HEK293T (cell line): ENCODE results near the gene LRRC18.

Source experiments
- CTCF ChIA-PET: fragments of 350-600 bp; formaldehyde crosslinking; extraction: SDS; loops from one replicate; lab custom pipeline; 2021; ENCODE audit warnings: antibody characterized with exemption, inconsistent platforms; lab: Yijun Ruan, JAX
- POLR2A ChIA-PET: fragments of 350-600 bp; formaldehyde crosslinking; extraction: SDS; loops from one replicate; lab custom pipeline; 2020; ENCODE audit warnings: antibody characterized with exemption, inconsistent platforms; lab: Yijun Ruan, JAX
- DNase-seq: peaks from one replicate; pipeline ENCODE4 v3.0.0; 2012; ENCODE audit warnings: mixed read lengths; ENCODE audit errors: extremely low spot score
- ARNT ChIP-seq: fragments of 450-650 bp; IDR thresholded peaks from 2 replicates; pipeline ENCODE4 v1.6.1; 2017; ENCODE audit warnings: mild to moderate bottlenecking
- BHLHE40 ChIP-seq: fragments of 450-650 bp; IDR thresholded peaks from 2 replicates; pipeline ENCODE4 v1.6.1; 2016; ENCODE audit warnings: mild to moderate bottlenecking, moderate library complexity, borderline replicate concordance
- CTBP1 ChIP-seq: fragments of 450-650 bp; IDR thresholded peaks from 2 replicates; pipeline ENCODE4 v1.6.1; 2016; ENCODE audit warnings: borderline replicate concordance
- ELF4 ChIP-seq: fragments of 450-650 bp; IDR thresholded peaks from 2 replicates; pipeline ENCODE4 v1.6.1; 2017; ENCODE audit warnings: antibody characterized with exemption
- FOXA1 ChIP-seq: fragments of 450-650 bp; IDR thresholded peaks from 2 replicates; pipeline ENCODE4 v1.6.1; 2016; ENCODE audit warnings: mild to moderate bottlenecking
- FOXK2 ChIP-seq: fragments of 450-650 bp; IDR thresholded peaks from 2 replicates; pipeline ENCODE4 v1.6.1; 2016; ENCODE audit warnings: mild to moderate bottlenecking
- FOXM1 ChIP-seq: fragments of 450-650 bp; IDR thresholded peaks from 2 replicates; pipeline ENCODE4 v1.6.1; 2017; ENCODE audit warnings: mild to moderate bottlenecking, borderline replicate concordance
- HDGF ChIP-seq: fragments of 450-650 bp; IDR thresholded peaks from 2 replicates; pipeline ENCODE4 v1.6.1; 2017; ENCODE audit warnings: antibody characterized with exemption, borderline replicate concordance
- L3MBTL2 ChIP-seq: fragments of 450-650 bp; conservative IDR thresholded peaks from 2 replicates; pipeline ENCODE4 v1.6.1; 2016; ENCODE audit warnings: mild to moderate bottlenecking
- LEF1 ChIP-seq: fragments of 450-650 bp; IDR thresholded peaks from 2 replicates; pipeline ENCODE4 v1.6.1; 2017; ENCODE audit warnings: mild to moderate bottlenecking, borderline replicate concordance
- NFRKB ChIP-seq: fragments of 450-650 bp; IDR thresholded peaks from 2 replicates; pipeline ENCODE4 v1.6.1; 2016; ENCODE audit warnings: mild to moderate bottlenecking, moderate library complexity
- SP1 ChIP-seq: fragments of 450-650 bp; IDR thresholded peaks from 2 replicates; pipeline ENCODE4 v1.6.1; 2017
- SUZ12 ChIP-seq: fragments of 450-650 bp; IDR thresholded peaks from 2 replicates; pipeline ENCODE4 v1.6.1; 2016; ENCODE audit warnings: mild to moderate bottlenecking
- TARDBP ChIP-seq: fragments of 450-650 bp; IDR thresholded peaks from 2 replicates; pipeline ENCODE4 v1.6.1; 2016
- ZNF384 ChIP-seq: fragments of 450-650 bp; IDR thresholded peaks from 2 replicates; pipeline ENCODE4 v1.6.1; 2016
- TF ChIP-seq, protein P1 (sequence below): fragments of 450-650 bp; IDR thresholded peaks from 2 replicates; pipeline ENCODE4 v1.6.1; 2016

Gene LRRC18

GRCh38 chr10:48901319-48901718 is 38.3 kb downstream of the LRRC18 start:
- no peak for DNase-seq
- ChIA-PET CTCF (no interaction called here), POLR2A (no interaction called here)
- no peak for TF ChIP-seq BHLHE40
- no peak for TF ChIP-seq FOXA1
- TF ChIP-seq, protein P1, sequence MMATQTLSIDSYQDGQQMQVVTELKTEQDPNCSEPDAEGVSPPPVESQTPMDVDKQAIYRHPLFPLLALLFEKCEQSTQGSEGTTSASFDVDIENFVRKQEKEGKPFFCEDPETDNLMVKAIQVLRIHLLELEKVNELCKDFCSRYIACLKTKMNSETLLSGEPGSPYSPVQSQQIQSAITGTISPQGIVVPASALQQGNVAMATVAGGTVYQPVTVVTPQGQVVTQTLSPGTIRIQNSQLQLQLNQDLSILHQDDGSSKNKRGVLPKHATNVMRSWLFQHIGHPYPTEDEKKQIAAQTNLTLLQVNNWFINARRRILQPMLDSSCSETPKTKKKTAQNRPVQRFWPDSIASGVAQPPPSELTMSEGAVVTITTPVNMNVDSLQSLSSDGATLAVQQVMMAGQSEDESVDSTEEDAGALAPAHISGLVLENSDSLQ: no peak
- TF ChIP-seq ARNT: no peak
- TF ChIP-seq LEF1: no peak
- no peak for TF ChIP-seq SUZ12
- TF ChIP-seq L3MBTL2: no peak

DNA sequence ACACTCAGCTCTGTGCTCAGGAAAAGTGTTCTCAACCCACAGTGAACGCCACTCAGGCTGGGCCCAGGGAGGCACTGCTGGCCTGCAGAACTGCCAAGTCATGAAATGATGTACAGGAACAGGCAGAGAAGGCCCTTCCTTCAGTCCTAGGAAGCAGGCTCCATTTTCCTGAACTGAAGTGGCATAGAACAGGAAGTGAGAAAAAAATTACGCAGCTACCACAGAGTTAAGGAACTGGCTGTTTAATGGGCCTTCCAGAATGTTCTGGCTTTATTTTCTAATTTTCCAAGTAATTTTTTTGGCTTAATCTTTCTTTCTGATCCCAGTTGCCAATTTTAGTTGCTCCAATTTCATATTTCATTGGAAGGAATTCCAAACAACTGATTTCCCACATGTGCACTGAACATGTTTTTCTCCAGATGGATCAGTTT is 39.3 kb downstream of the LRRC18 start:
- TF ChIP-seq NFRKB (no peak), ARNT (no peak), TARDBP (no peak), FOXM1 (no peak), BHLHE40 (no peak), ZNF384 (no peak), LEF1 (no peak), SUZ12 (no peak), CTBP1 (no peak), ELF4 (no peak), SP1 (no peak), HDGF (no peak), FOXA1 (no peak), L3MBTL2 (no peak), FOXK2 (no peak)
- TF ChIP-seq, protein P1: no peak
- ChIA-PET CTCF (no interaction called here), POLR2A (no interaction called here)
- DNase-seq: no peak

DNA sequence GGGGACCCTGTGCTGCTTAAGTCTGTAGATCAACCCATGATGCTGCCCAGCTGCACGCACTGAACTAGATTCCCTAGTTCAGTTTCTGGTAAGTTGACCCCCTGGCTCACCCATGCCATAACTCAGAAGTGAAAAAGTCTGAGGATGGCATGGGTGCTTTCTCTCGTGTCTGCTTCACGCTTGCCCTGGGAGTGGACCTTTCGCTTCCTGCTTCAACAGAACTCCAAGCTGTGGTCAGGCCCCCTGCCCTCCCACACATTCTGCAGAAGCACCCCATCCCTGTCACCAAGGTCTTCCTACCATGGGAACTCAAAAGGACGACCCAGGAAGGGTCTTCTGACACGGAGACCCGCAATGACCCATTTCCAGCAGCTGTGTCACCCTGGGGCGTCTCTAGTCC is 39.9 kb downstream of the LRRC18 start:
- TF ChIP-seq HDGF (no peak), SP1 (no peak), FOXA1 (no peak), FOXK2 (no peak), LEF1 (no peak), L3MBTL2 (no peak), ZNF384 (no peak), ARNT (no peak)
- TF ChIP-seq, protein P1: no peak
- ChIA-PET CTCF (no interaction called here), POLR2A (no interaction called here)
- no peak for DNase-seq

GRCh38 chr10:48898426-48898825 is 41.2 kb downstream of the LRRC18 start:
- TF ChIP-seq LEF1 (no peak), CTBP1 (no peak), NFRKB (no peak), ELF4 (no peak), BHLHE40 (no peak), TARDBP (no peak), SP1 (no peak), SUZ12 (no peak), ZNF384 (no peak), FOXA1 (no peak), FOXK2 (no peak), HDGF (no peak), ARNT (no peak), L3MBTL2 (no peak), FOXM1 (no peak)
- TF ChIP-seq, protein P1: no peak
- CTCF ChIA-PET: no interaction called here
- DNase-seq: no peak
- POLR2A ChIA-PET: no interaction called here

DNA sequence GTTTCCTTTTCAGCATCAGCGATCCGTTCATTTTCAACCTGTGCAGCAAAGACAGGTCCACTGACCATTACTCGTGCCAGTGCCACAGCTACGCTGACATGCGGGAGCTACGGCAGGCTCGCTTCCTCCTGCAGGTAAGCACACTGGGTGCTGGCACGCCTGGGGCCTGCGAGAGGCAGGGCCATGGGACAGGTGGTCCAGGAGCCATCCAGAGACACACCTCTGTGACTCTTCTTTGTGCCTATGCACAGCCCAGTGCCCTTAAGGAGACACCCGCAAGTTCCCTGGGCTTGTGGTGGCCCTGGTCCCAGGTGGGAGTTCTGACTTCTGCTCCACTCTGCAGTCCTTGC is 42.2 kb downstream of the LRRC18 start:
- TF ChIP-seq FOXA1 (no peak), L3MBTL2 (no peak), ELF4 (no peak), FOXM1 (no peak)
- no peak for DNase-seq
- ChIA-PET POLR2A (no interaction called here), CTCF (no interaction called here)

GRCh38 chr10:48896756-48897440 is 42.7 kb downstream of the LRRC18 start:
- CTCF ChIA-PET: no interaction called here

More at GRCh38 chr10:48896756-48897440, 42.7 kb downstream of the LRRC18 start:
- no peak for DNase-seq
- POLR2A ChIA-PET: no interaction called here
- TF ChIP-seq FOXK2 (no peak), BHLHE40 (no peak)
